Measurements from ENCODE around the gene DDTL. TPM values are rescaled to one million over a fixed set of nuclear protein-coding genes. Genes with fewer than 3 reads are reported as not detected.

Gene DDTL
- 3.7 TPM in 2 replicates for total RNA-seq

DNA sequence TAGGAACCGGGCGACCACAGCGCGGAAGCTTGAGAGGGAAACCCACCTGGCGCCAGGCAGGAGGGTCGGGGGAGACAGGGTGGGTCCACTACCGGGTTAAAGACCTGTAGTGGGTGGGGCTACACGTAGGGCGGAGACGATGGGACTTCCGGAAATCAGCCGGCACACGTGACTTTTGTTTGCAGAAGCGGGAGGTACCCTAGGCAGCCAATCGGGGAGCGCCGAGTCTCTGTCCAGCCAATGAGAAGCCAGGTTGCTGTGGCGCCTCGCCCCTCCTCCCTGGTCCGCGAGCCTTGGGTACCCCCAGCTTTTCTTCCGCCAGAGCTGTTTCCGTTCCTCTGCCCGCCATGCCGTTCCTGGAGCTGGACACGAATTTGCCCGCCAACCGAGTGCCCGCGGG is at the start of gene DDTL:
Gene DDTL, plus strand, starts transcription at position 321 of the 400 bp plus-strand sequence. Its CDS starts 27 bp downstream, at position 348.

DNA sequence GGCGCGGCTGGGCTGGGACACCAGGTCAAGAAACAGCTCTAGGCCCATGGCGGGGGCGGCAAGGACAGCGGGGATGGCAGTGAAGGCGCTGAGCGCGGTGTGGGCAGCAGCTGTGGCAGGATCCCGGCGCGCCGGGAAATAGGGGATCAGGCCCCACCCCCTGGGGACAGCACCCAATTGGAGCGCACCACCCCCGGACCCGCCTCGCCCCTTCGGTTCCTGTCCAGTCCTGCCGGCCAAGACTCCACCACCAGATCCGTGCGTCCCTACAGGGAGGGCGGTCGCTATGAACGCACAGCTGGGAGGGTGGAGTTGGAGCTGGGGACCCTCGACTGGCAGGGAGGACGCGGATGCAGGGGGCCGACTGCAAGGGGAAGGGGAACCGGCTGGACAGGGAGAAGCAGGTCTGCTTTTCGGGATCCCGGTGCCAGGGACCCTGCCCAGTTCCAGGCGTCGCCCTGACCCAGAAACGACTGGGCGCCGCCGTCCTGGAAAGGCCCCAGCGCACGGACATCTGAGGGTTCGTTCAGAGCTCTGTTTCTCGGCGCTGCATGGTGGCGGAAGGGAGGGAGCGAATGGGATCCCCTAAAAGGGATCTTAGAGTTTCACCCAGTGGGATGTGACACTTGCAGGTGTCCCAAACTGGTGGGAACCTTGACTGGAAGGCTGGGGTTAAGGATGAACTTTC is 5.5 kb upstream of the DDTL start, which contains the start of gene GSTT2B:
Gene GSTT2B, minus strand, starts transcription at position 112 of the 688 bp plus-strand sequence. Its CDS starts 64 bp downstream, at position 48.

DNA sequence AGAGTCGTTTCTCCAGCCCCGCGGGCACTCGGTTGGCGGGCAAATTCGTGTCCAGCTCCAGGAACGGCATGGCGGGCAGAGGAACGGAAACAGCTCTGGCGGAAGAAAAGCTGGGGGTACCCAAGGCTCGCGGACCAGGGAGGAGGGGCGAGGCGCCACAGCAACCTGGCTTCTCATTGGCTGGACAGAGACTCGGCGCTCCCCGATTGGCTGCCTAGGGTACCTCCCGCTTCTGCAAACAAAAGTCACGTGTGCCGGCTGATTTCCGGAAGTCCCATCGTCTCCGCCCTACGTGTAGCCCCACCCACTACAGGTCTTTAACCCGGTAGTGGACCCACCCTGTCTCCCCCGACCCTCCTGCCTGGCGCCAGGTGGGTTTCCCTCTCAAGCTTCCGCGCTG is 7.7 kb downstream of the DDTL start, which contains the start of gene DDT:
Gene DDT, minus strand, starts transcription at position 97 of the 400 bp plus-strand sequence. Its CDS starts 27 bp downstream, at position 70.

DNA sequence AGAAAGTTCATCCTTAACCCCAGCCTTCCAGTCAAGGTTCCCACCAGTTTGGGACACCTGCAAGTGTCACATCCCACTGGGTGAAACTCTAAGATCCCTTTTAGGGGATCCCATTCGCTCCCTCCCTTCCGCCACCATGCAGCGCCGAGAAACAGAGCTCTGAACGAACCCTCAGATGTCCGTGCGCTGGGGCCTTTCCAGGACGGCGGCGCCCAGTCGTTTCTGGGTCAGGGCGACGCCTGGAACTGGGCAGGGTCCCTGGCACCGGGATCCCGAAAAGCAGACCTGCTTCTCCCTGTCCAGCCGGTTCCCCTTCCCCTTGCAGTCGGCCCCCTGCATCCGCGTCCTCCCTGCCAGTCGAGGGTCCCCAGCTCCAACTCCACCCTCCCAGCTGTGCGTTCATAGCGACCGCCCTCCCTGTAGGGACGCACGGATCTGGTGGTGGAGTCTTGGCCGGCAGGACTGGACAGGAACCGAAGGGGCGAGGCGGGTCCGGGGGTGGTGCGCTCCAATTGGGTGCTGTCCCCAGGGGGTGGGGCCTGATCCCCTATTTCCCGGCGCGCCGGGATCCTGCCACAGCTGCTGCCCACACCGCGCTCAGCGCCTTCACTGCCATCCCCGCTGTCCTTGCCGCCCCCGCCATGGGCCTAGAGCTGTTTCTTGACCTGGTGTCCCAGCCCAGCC is 13.0 kb downstream of the DDTL start, which contains the start of gene GSTT2:
Gene GSTT2, plus strand, starts transcription at position 578 of the 684 bp plus-strand sequence.

DNA sequence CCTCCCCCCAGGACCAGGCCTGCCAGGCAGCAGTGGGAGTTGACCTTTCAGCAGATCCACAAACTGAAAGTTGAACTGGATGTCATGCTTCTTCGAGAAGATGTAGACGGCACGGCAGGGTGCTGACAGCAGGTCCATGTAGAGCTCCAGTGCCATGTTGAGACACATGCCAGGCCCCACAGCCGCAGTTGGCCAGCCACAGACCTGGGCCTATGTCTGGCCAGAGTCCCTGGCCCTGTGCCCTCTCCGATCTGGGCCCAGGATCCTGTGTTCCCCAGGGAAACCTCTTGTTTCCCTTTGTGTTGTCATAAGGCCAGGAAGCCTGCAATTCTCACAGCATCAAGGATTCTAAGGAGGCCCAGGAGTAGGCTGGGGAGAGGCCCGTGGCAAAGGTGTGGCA is 38.5 kb downstream of the DDTL start, which contains the start of gene GSTT4:
Gene GSTT4, minus strand, starts transcription at position 253 of the 400 bp plus-strand sequence. Its CDS starts 97 bp downstream, at position 156.

Other genes starting within 250 kb of the DDTL start
- 3.3 and 4.9 TPM in 2 replicates for gene ZNF70, start 215.8 kb upstream of the DDTL start, total RNA-seq
- gene VPREB3, start 212.5 kb upstream of the DDTL start, total RNA-seq, result not detected in 2 replicates
- gene C22orf15, start 203.9 kb upstream of the DDTL start, total RNA-seq, result not detected in 2 replicates
- 1.1 and 10.9 TPM in 2 replicates for gene CHCHD10, start 198.9 kb upstream of the DDTL start, total RNA-seq
- 2.9 and 3.3 TPM in 2 replicates for gene MMP11, start 194.0 kb upstream of the DDTL start, total RNA-seq
- gene SMARCB1, start 179.9 kb upstream of the DDTL start, total RNA-seq, result 53.0 and 58.8 TPM in 2 replicates
- 0.37 and 1.6 TPM in 2 replicates for gene DERL3, start 127.9 kb upstream of the DDTL start, total RNA-seq
- gene SLC2A11, start 109.0 kb upstream of the DDTL start, total RNA-seq, result 6.2 and 6.3 TPM in 2 replicates
- 204 and 431 TPM in 2 replicates for gene MIF, start 72.5 kb upstream of the DDTL start, total RNA-seq
- 0.39 and 8.5 TPM in 2 replicates for gene GSTT2B, start 5.7 kb upstream of the DDTL start, total RNA-seq
- gene DDT, start 7.6 kb downstream of the DDTL start, total RNA-seq, result 99.7 and 132 TPM in 2 replicates
- gene GSTT2, start 13.2 kb downstream of the DDTL start, total RNA-seq, result 0.73 TPM in 1 of 2 replicates, not detected in the other
- gene GSTT4, start 38.6 kb downstream of the DDTL start, total RNA-seq, result not detected in 2 replicates
- 55.5 and 63.1 TPM in 2 replicates for gene CABIN1, start 44.4 kb downstream of the DDTL start, total RNA-seq
- gene SUSD2, start 214.6 kb downstream of the DDTL start, total RNA-seq, result 2.9 and 15.6 TPM in 2 replicates